IMR-90 (cell line): ENCODE data around the gene TRAF3. TPM values are rescaled to one million over a fixed set of nuclear protein-coding genes. Genes with fewer than 3 reads are reported as not detected.
"Not testable (repeated sequence)": the region's sequence is repeated elsewhere in the genome, so short reads cannot be mapped to it uniquely, and the experiment has no call there.

ENCODE experiments used
- ATAC-seq: fragments of 200-7000 bp; cut with Tn5 transposase; 2 replicates; pipeline ENCODE4 v1.9.1; 2020; ENCODE audit warnings: low read depth, mild to moderate bottlenecking, moderate library complexity
- BruUV-seq: library from RNA; stranded (reverse); fragments of 400-500 nt; replicated peaks from 2 replicates; lab custom pipeline; 2021; lab: Mats Ljungman, UMichigan
- CTCF ChIA-PET: fragments of 300-600 bp; formaldehyde crosslinking; extraction: SDS; loops from one replicate; lab custom pipeline; 2021; ENCODE audit warnings: antibody characterized with exemption; lab: Yijun Ruan, JAX
- POLR2A ChIA-PET: fragments of 300-600 bp; sonication (Branson Sonifier 250); formaldehyde crosslinking; loops from one replicate; lab custom pipeline; 2022; ENCODE audit warnings: antibody characterized with exemption; ENCODE audit not compliant: unreplicated experiment; lab: Charles Lee
- DNase-seq: peaks from one replicate; pipeline ENCODE4 v3.0.0; 2013
- H2AFZ ChIP-seq: replicated peaks from 2 replicates; pipeline ENCODE3; 2013; ENCODE audit warnings: low read length, mild to moderate bottlenecking; ENCODE audit not compliant: poor library complexity
- H2AK5ac ChIP-seq: 2 replicates; pipeline ENCODE4 v1.6.1; 2013; ENCODE audit warnings: low read depth, low read length, inconsistent platforms
- H2AK9ac ChIP-seq: replicated peaks from 2 replicates; pipeline ENCODE3; 2013; ENCODE audit warnings: mild to moderate bottlenecking, low read depth, low read length, moderate library complexity; ENCODE audit not compliant: poor library complexity
- H2BK120ac ChIP-seq: 2 replicates; pipeline ENCODE4 v1.6.1; 2013; ENCODE audit warnings: low read depth, low read length, inconsistent platforms
- H2BK15ac ChIP-seq: 3 replicates; pipeline ENCODE4 v1.6.1; 2013; ENCODE audit warnings: low read depth, low read length, inconsistent platforms
- H2BK20ac ChIP-seq: 2 replicates; pipeline ENCODE4 v1.6.1; 2013; ENCODE audit warnings: low read depth, mild to moderate bottlenecking, inconsistent platforms, low read length, moderate library complexity
- H2BK5ac ChIP-seq: 2 replicates; pipeline ENCODE4 v1.6.1; 2013; ENCODE audit warnings: mild to moderate bottlenecking, low read depth, low read length, inconsistent platforms; ENCODE audit not compliant: poor library complexity, severe bottlenecking
- H3K14ac ChIP-seq: replicated peaks from 2 replicates; pipeline ENCODE4 v1.6.1; 2013; ENCODE audit warnings: low read depth, low read length, inconsistent platforms
- H3K18ac ChIP-seq: 2 replicates; pipeline ENCODE4 v1.6.1; 2013; ENCODE audit warnings: low read depth, low read length, control low read depth
- H3K23ac ChIP-seq: 2 replicates; pipeline ENCODE4 v1.6.1; 2013; ENCODE audit warnings: low read depth, low read length, inconsistent platforms
- H3K27ac ChIP-seq: 2 replicates; pipeline ENCODE4 v1.5.1; 2013; ENCODE audit warnings: mild to moderate bottlenecking, control low read depth, low read length; ENCODE audit not compliant: insufficient read depth
- H3K27me3 ChIP-seq: 2 replicates; pipeline ENCODE4 v1.6.1; 2013; ENCODE audit warnings: low read length; ENCODE audit not compliant: control insufficient read depth, insufficient read depth
- H3K36me3 ChIP-seq: 2 replicates; pipeline ENCODE4 v1.6.1; 2013; ENCODE audit warnings: low read length, mixed read lengths; ENCODE audit not compliant: control insufficient read depth, insufficient read depth
- H3K4ac ChIP-seq: 2 replicates; pipeline ENCODE4 v1.6.1; 2013; ENCODE audit warnings: low read depth, low read length, inconsistent platforms
- H3K4me1 ChIP-seq: 2 replicates; pipeline ENCODE4 v1.6.1; 2013; ENCODE audit warnings: low read length, mixed read lengths; ENCODE audit not compliant: control insufficient read depth, insufficient read depth
- H3K4me2 ChIP-seq: 2 replicates; pipeline ENCODE4 v1.6.1; 2013; ENCODE audit warnings: low read depth, mild to moderate bottlenecking, control low read depth, low read length, moderate library complexity
- H3K4me3 ChIP-seq: 2 replicates; pipeline ENCODE4 v1.5.1; 2013; ENCODE audit warnings: low read depth, mild to moderate bottlenecking, control low read depth, low read length, moderate library complexity; ENCODE audit not compliant: insufficient read depth
- H3K56ac ChIP-seq: 2 replicates; pipeline ENCODE4 v1.6.1; 2013; ENCODE audit warnings: low read length, inconsistent platforms; ENCODE audit not compliant: insufficient read depth; ENCODE audit errors: extremely low read depth
- H3K79me1 ChIP-seq, 2 experiments: 2 replicates each; pipeline ENCODE4 v1.6.1; 2013; ENCODE audit warnings: low read length in 2 of 2, inconsistent platforms in 1 of 2, low read depth in 1 of 2
- H3K9ac ChIP-seq: 2 replicates; pipeline ENCODE4 v1.6.1; 2013; ENCODE audit warnings: low read depth, low read length, control low read depth
- H3K9me1 ChIP-seq: 2 replicates; pipeline ENCODE4 v1.6.1; 2013; ENCODE audit warnings: low read length, inconsistent platforms; ENCODE audit not compliant: insufficient read depth
- H3K9me3 ChIP-seq: 2 replicates; pipeline ENCODE4 v1.6.1; 2013; ENCODE audit warnings: low read length; ENCODE audit not compliant: control insufficient read depth, insufficient read depth
- H4K20me1 ChIP-seq: 2 replicates; pipeline ENCODE4 v1.6.1; 2013; ENCODE audit warnings: low read length, inconsistent platforms; ENCODE audit not compliant: insufficient read depth
- H4K5ac ChIP-seq: 2 replicates; pipeline ENCODE4 v1.6.1; 2013; ENCODE audit warnings: mild to moderate bottlenecking, low read depth, low read length, control low read depth
- H4K8ac ChIP-seq, 2 experiments: 2 replicates each; pipeline ENCODE4 v1.6.1; 2013; ENCODE audit warnings: low read depth in 2 of 2, low read length in 2 of 2, control low read depth in 1 of 2, inconsistent platforms in 1 of 2
- H4K91ac ChIP-seq: 2 replicates; pipeline ENCODE4 v1.6.1; 2013; ENCODE audit warnings: low read depth, low read length, inconsistent platforms; ENCODE audit not compliant: insufficient read depth
- BHLHE40 ChIP-seq: fragments of 150-350 bp; IDR thresholded peaks from 2 replicates; pipeline ENCODE4 v1.6.1; 2016; ENCODE audit warnings: mild to moderate bottlenecking, low read depth, low read length
- MAFK ChIP-seq: IDR thresholded peaks from 2 replicates; pipeline ENCODE4 v1.6.1; 2012; ENCODE audit warnings: low read depth, low read length, improper control_type of control experiment
- MAZ ChIP-seq: IDR thresholded peaks from 2 replicates; pipeline ENCODE4 v1.6.1; 2012; ENCODE audit warnings: low read depth, mild to moderate bottlenecking, low read length, improper control_type of control experiment, moderate library complexity, borderline replicate concordance
- MXI1 ChIP-seq: IDR thresholded peaks from 2 replicates; pipeline ENCODE4 v1.6.1; 2012; ENCODE audit warnings: low read depth, mild to moderate bottlenecking, low read length, moderate library complexity, borderline replicate concordance
- POLR2A ChIP-seq: IDR thresholded peaks from 2 replicates; pipeline ENCODE4 v1.6.1; 2012; ENCODE audit warnings: mild to moderate bottlenecking, low read depth, low read length
- RCOR1 ChIP-seq: IDR thresholded peaks from 2 replicates; pipeline ENCODE4 v1.6.1; 2012; ENCODE audit warnings: mild to moderate bottlenecking, low read length, improper control_type of control experiment; ENCODE audit not compliant: insufficient replicate concordance
- RFX5 ChIP-seq: IDR thresholded peaks from 2 replicates; pipeline ENCODE4 v1.8.0; 2012; ENCODE audit warnings: low read depth, mild to moderate bottlenecking, low read length, moderate library complexity
- SMC3 ChIP-seq: fragments of 150-350 bp; IDR thresholded peaks from 2 replicates; pipeline ENCODE4 v1.6.1; 2016; ENCODE audit warnings: low read depth, mild to moderate bottlenecking, antibody characterized with exemption, low read length, moderate library complexity
- WGBS, 2 experiments: methylation state at CpG; one replicate each; pipeline versions ENCODE4 v1.1.5 to v1.1.7; 2013; ENCODE audit warnings: missing lambda C conversion rate in 2 of 2; ENCODE audit not compliant: insufficient read length in 1 of 2; ENCODE audit errors: extremely low coverage in 2 of 2; 5-methylcytosine and 5-hydroxymethylcytosine counted together
- dilution Hi-C: fragments of 300-500 bp; cut with HindIII; formaldehyde crosslinking; loops from one replicate; pipeline ENCODE4 v1.14.3; 2018; ENCODE audit warnings: low sequenced_read_pairs; ENCODE audit not compliant: unreplicated experiment
- in situ Hi-C: fragments of 300-500 bp; cut with MboI; formaldehyde crosslinking; loops from 3 replicates; pipeline ENCODE4 v1.14.3; 2019; ENCODE audit warnings: low sequenced_read_pairs, inconsistent platforms, mixed read lengths
- intact Hi-C: fragments of 100-400 bp; cut with micrococcal nuclease; formaldehyde crosslinking; loops from 2 replicates; pipeline ENCODE4 v1.10.0; 2022
- polyA plus RNA-seq, 3 experiments: library from polyadenylated mRNA; depleted of rRNA; stranded (reverse); fragments of >200 nt; gene quantifications; 2 replicates each; pipeline ENCODE4 v1.2.3, GENCODE V29; 2012; ENCODE audit warnings: low replicate concordance in 1 of 3
- total RNA-seq: library from RNA; depleted of rRNA; stranded (reverse); fragments of >200 nt; gene quantifications from 2 replicates; pipeline ENCODE4 v1.2.3, GENCODE V29; 2012
- TF ChIP-seq, protein P1 (sequence below): conservative IDR thresholded peaks from 2 replicates; pipeline ENCODE4 v1.5.1; 2012; ENCODE audit warnings: mild to moderate bottlenecking, low read depth, low read length, improper control_type of control experiment

Gene TRAF3
- total and polyA plus RNA-seq, 2 of the 4 experiments (the other 2 are of a cell fraction) = 21.2 to 25.3 TPM

DNA sequence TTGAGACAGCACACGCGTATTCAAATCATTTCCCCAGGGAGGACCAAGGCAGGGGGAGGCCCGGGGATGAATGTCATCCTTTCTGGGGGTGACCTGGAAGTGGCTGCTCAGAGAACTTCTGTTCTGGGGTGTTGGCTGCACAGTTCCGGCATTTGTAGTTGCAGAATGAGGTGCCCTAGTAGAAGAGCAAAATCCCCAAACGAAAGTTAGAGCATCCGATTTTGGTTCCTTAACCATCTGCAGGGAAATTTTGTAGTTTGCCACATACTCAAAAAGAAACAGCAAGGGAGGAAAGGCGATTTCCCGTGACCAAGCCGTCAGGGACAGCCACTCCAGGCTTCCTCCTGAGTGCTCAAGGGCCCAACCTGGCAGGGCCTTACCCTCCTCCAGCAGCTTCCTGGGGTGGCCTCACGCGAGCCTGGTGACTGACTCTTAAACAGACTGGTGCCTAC is 13.0 kb upstream of the TRAF3 start:
- Histone ChIP-seq H3K14ac (no peak overlapping the region), H3K9me3 (no peaks in the 10 kb centered on the region), H2BK20ac (no peak overlapping the region), H3K56ac (no peak overlapping the region), H4K5ac (no peak overlapping the region), H3K4ac (no peak overlapping the region), H2BK15ac (no peak overlapping the region), H3K36me3 (no peaks in the 10 kb centered on the region), H3K4me3 (no peak overlapping the region), H3K4me1 (no peaks in the 10 kb centered on the region), H2BK120ac (no peak overlapping the region), H4K8ac (no peak overlapping the region), H3K18ac (no peak overlapping the region), H4K20me1 (no peaks in the 10 kb centered on the region), H3K9ac (no peak overlapping the region), H3K23ac (no peak overlapping the region), H3K9me1 (no peaks in the 10 kb centered on the region), H2AFZ (no peak overlapping the region), H3K27ac (no peak overlapping the region), H2AK9ac (no peak overlapping the region), H3K79me1 (no peaks in the 10 kb centered on the region), H3K4me2 (no peak overlapping the region), H2BK5ac (no peak overlapping the region), H3K27me3 (peaks cover 26% of the 10 kb centered on the region), H2AK5ac (no peak overlapping the region), H4K91ac (no peak overlapping the region)
- intact Hi-C loops = no loop called here
- TF ChIP-seq SMC3 (no peak), RFX5 (no peak), MXI1 (no peak), MAFK (no peak), BHLHE40 (no peak), MAZ (no peak), POLR2A (no peak), RCOR1 (no peak)
- TF ChIP-seq, protein P1, sequence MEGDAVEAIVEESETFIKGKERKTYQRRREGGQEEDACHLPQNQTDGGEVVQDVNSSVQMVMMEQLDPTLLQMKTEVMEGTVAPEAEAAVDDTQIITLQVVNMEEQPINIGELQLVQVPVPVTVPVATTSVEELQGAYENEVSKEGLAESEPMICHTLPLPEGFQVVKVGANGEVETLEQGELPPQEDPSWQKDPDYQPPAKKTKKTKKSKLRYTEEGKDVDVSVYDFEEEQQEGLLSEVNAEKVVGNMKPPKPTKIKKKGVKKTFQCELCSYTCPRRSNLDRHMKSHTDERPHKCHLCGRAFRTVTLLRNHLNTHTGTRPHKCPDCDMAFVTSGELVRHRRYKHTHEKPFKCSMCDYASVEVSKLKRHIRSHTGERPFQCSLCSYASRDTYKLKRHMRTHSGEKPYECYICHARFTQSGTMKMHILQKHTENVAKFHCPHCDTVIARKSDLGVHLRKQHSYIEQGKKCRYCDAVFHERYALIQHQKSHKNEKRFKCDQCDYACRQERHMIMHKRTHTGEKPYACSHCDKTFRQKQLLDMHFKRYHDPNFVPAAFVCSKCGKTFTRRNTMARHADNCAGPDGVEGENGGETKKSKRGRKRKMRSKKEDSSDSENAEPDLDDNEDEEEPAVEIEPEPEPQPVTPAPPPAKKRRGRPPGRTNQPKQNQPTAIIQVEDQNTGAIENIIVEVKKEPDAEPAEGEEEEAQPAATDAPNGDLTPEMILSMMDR = no peak
- ChIA-PET CTCF (no interaction called here), POLR2A (no interaction called here)
- no CpG with 5 or more reads among the region's 11 CpGs for WGBS, 2 experiments
- DNase-seq (no peak), ATAC-seq (no peak)
- in situ Hi-C loops = no loop called here
- BruUV-seq = no TSS peak
- dilution Hi-C loops = no loop called here

DNA sequence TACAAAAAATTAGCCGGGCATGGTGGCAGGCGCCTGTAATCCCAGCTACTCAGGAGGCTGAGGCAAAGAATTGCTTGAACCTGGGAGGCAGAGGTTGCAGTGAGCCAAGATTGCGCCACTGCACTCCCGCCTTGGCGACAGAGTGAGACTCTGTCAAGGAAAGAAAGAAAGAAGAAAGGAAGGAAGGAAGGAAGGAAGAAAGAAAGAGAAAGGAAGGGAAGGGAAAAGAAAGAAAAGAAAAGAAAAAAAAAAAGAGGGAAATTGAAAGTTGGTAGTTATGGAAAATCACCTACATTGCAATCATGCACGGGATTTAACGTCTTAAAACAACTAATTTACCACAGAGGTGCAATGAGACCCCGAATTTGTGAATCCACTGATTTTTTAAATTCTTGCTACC is 11.5 kb upstream of the TRAF3 start:
- H3K4me1 ChIP-seq, H3K9ac ChIP-seq, CTCF ChIA-PET, H2BK5ac ChIP-seq, H2AK9ac ChIP-seq, ATAC-seq, H3K23ac ChIP-seq, H3K4ac ChIP-seq, intact Hi-C loops, dilution Hi-C loops, H3K14ac ChIP-seq, POLR2A ChIA-PET, H3K56ac ChIP-seq, H2AFZ ChIP-seq, H3K18ac ChIP-seq, H3K9me3 ChIP-seq, H4K91ac ChIP-seq, H2BK120ac ChIP-seq, H4K5ac ChIP-seq, H4K8ac ChIP-seq, H3K36me3 ChIP-seq, H4K20me1 ChIP-seq, DNase-seq, H3K9me1 ChIP-seq, H2BK15ac ChIP-seq, H2BK20ac ChIP-seq, H3K4me3 ChIP-seq, H3K79me1 ChIP-seq, BruUV-seq, H3K27ac ChIP-seq, H3K4me2 ChIP-seq, in situ Hi-C loops, H2AK5ac ChIP-seq: not testable (repeated sequence)
- 100% methylated on average over 1 of the region's 8 CpGs; no CpG with 5 or more reads in 1 of the 2 experiments for WGBS, 2 experiments
- H3K27me3 ChIP-seq = peaks cover 24% of the 10 kb centered on the region
